D721Med (cell line): ENCODE measurements around the gene SIKE1.

Experiments
- DNase-seq: peaks from one replicate; pipeline ENCODE4 v3.0.0; 2011; ENCODE audit warnings: low spot score; ENCODE audit not compliant: insufficient read length
- FAIRE-seq: peaks from 2 replicates; lab custom pipeline; 2011; peaks lifted over from hg19 to GRCh38; lab: Jason Lieb, UNC
- CTCF ChIP-seq: IDR thresholded peaks from 2 replicates; pipeline ENCODE4 v1.5.1; 2012; ENCODE audit warnings: mild to moderate bottlenecking, control low read depth; ENCODE audit not compliant: insufficient read depth; ENCODE audit errors: missing control alignments

The SIKE1 gene

GRCh38 chr1:114737314-114737849, 43.1 kb downstream of the SIKE1 start:
- no peak for TF ChIP-seq CTCF
- FAIRE-seq (no peak), DNase-seq (no peak)

- DNase-seq (no peak), FAIRE-seq (no peak)
- TF ChIP-seq CTCF, result no peak
These were observed 45.0 kb downstream of the SIKE1 start for GRCh38 chr1:114735479-114735878.

- FAIRE-seq, result no peak
- no peak for DNase-seq
- TF ChIP-seq CTCF, result no peak
These were observed 50.7 kb downstream of the SIKE1 start for GRCh38 chr1:114729782-114730181.

GRCh38 chr1:114728553-114728952, 51.9 kb downstream of the SIKE1 start:
- no peak for TF ChIP-seq CTCF
- DNase-seq (no peak), FAIRE-seq (no peak)

GRCh38 chr1:114725230-114725629, 55.3 kb downstream of the SIKE1 start:
- no peak for TF ChIP-seq CTCF
- DNase-seq, result no peak
- FAIRE-seq, result no peak

GRCh38 chr1:114723915-114724314, 56.6 kb downstream of the SIKE1 start:
- DNase-seq, result no peak
- no peak for FAIRE-seq
- TF ChIP-seq CTCF, result no peak

GRCh38 chr1:114723457-114723856, 57.0 kb downstream of the SIKE1 start:
- FAIRE-seq (no peak), DNase-seq (no peak)
- TF ChIP-seq CTCF, result no peak
